ENCODE results near the gene KCNQ1OT1. TPM values are rescaled to one million over a fixed set of nuclear protein-coding genes. Genes with fewer than 3 reads are reported as not detected.

KCNQ1OT1 gene
- total RNA-seq, 2 donors from 2014 or later: 1.0 to 2.1 TPM

GRCh38 chr11:2718817-2719438, 19.1 kb upstream of the KCNQ1OT1 start:
- TF ChIP-seq CTCF (IDR thresholded peaks at IDR 0.05): no peak
- no peak for TF ChIP-seq POLR2A (IDR thresholded peaks at IDR 0.05)
- TF ChIP-seq POLR2AphosphoS5 (IDR thresholded peaks at IDR 0.05): no peak
- Histone ChIP-seq H3K27me3 (replicated peaks; ENCODE audit: insufficient read depth) (no peaks in the 10 kb centered on the region), H3K4me1 (replicated peaks) (no peaks in the 10 kb centered on the region), H3K36me3 (no peaks in the 10 kb centered on the region), H3K4me3 (no peak overlapping the region), H3K9me3 (no peaks in the 10 kb centered on the region), H3K27ac (no peak overlapping the region)
- no peak for DNase-seq (ENCODE audit: low spot score)
- 97% methylated on average over 11 of the region's 11 CpGs for WGBS
- intact Hi-C loops (cut with DNase I): no loop called here

GRCh38 chr11:2717561-2718325, 17.9 kb upstream of the KCNQ1OT1 start:
- no peaks in the 10 kb centered on the region for H3K36me3 ChIP-seq
- 89% methylated on average over 22 of the region's 22 CpGs for WGBS
- no peaks in the 10 kb centered on the region for H3K9me3 ChIP-seq
- no peak overlapping the region for H3K4me3 ChIP-seq
- DNase-seq (ENCODE audit: low spot score): no peak
- no peak overlapping the region for H3K27ac ChIP-seq
- no peaks in the 10 kb centered on the region for H3K4me1 ChIP-seq (replicated peaks)
- TF ChIP-seq POLR2A (IDR thresholded peaks at IDR 0.05): no peak
- no peak for TF ChIP-seq CTCF (IDR thresholded peaks at IDR 0.05)
- no peak for TF ChIP-seq POLR2AphosphoS5 (IDR thresholded peaks at IDR 0.05)
- no peaks in the 10 kb centered on the region for H3K27me3 ChIP-seq (replicated peaks; ENCODE audit: insufficient read depth)
- intact Hi-C loops (cut with DNase I): no loop called here

- no peak overlapping the region for H3K4me3 ChIP-seq
- no peaks in the 10 kb centered on the region for H3K9me3 ChIP-seq
- H3K27me3 ChIP-seq (replicated peaks; ENCODE audit: insufficient read depth): no peaks in the 10 kb centered on the region
- no peaks in the 10 kb centered on the region for H3K36me3 ChIP-seq
- intact Hi-C loops (cut with DNase I): no loop called here
- WGBS: 86% methylated on average over 13 of the region's 14 CpGs
- H3K4me1 ChIP-seq (replicated peaks): no peaks in the 10 kb centered on the region
- no peak for TF ChIP-seq CTCF (IDR thresholded peaks at IDR 0.05)
- TF ChIP-seq POLR2AphosphoS5 (IDR thresholded peaks at IDR 0.05): no peak
- TF ChIP-seq POLR2A (IDR thresholded peaks at IDR 0.05): no peak
- no peak for DNase-seq (ENCODE audit: low spot score)
- no peak overlapping the region for H3K27ac ChIP-seq
These were observed 16.7 kb upstream of the KCNQ1OT1 start for GRCh38 chr11:2716376-2717095.

- 96% methylated on average over 15 of the region's 15 CpGs for WGBS
- Histone ChIP-seq H3K4me1 (replicated peaks) (no peaks in the 10 kb centered on the region), H3K36me3 (no peaks in the 10 kb centered on the region), H3K4me3 (no peak overlapping the region), H3K27me3 (replicated peaks; ENCODE audit: insufficient read depth) (no peaks in the 10 kb centered on the region), H3K27ac (no peak overlapping the region), H3K9me3 (no peaks in the 10 kb centered on the region)
- intact Hi-C loops (cut with DNase I): no loop called here
- TF ChIP-seq POLR2AphosphoS5 (IDR thresholded peaks at IDR 0.05) (no peak), CTCF (IDR thresholded peaks at IDR 0.05) (no peak), POLR2A (IDR thresholded peaks at IDR 0.05) (no peak)
- DNase-seq (ENCODE audit: low spot score): no peak
These were observed 16.0 kb upstream of the KCNQ1OT1 start for GRCh38 chr11:2715716-2716350.
